ENCODE data around the gene CCR4. TPM values are rescaled to one million over a fixed set of nuclear protein-coding genes. Genes with fewer than 3 reads are reported as not detected.

Gene CCR4
- polyA plus RNA-seq, 2 donors, result 0.06 to 0.13 TPM

DNA sequence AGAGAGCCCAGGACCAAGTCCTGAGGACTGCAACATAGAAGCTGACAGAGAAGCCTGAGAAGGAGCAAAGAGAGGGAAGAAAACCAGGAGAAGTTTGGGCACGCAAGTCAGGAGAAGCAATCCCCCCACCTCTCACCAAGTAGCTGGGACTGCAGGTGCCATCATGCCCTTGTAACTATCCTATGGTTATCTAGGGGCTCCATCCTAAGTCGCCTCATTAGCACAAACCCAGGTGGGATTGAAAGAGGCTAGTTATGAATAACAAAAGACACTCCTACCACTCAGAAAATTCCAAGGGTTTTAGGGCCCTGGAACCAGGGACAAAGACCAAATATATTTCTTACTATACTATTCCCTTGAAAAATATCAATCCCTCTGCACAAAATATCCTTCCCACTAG, 53.5 kb downstream of the CCR4 start:
- H3K9me3 ChIP-seq (ENCODE audit: control insufficient read depth in 2 of 2, insufficient read depth in 1 of 2, low read depth in 1 of 2, low read length in 1 of 2), result no peaks in the 10 kb centered on the region
- no peaks in the 10 kb centered on the region for H3K4me1 ChIP-seq (ENCODE audit: control insufficient read depth in 2 of 2, insufficient read depth in 2 of 2, low read length in 1 of 2)
- H3K4me3 ChIP-seq (ENCODE audit: low read depth in 1 of 2, low read length in 2 of 2), result no peak overlapping the region
- no peaks in the 10 kb centered on the region for H3K27me3 ChIP-seq (ENCODE audit: control insufficient read depth in 1 of 2, insufficient read depth in 2 of 2, low read length in 2 of 2)
- H3K36me3 ChIP-seq (ENCODE audit: control insufficient read depth in 2 of 2, insufficient read depth in 2 of 2, low read length in 1 of 2), result peaks cover 4 to 10% of the 10 kb centered on the region in 2 donors
- no peak overlapping the region for H3K27ac ChIP-seq (ENCODE audit: low read depth in 2 of 2, low read length in 1 of 2)
- WGBS, 2 donors, result 100% methylated on average over 2 of the region's 2 CpGs

Other genes with a start within 250 kb of the CCR4 start
- not detected for gene TRIM71, start 133.6 kb upstream of the CCR4 start, polyA plus RNA-seq
- gene GLB1, start 145.5 kb downstream of the CCR4 start, polyA plus RNA-seq, result 10 to 100 TPM in 1 of 2 donors, 1 to 10 TPM in 1; 4.2 to 10.6 TPM
- gene TMPPE, start 145.5 kb downstream of the CCR4 start, polyA plus RNA-seq, result under 1 TPM; 0.40 to 0.73 TPM
- gene CRTAP, start 162.4 kb downstream of the CCR4 start, polyA plus RNA-seq, result 10 to 100 TPM; 18.1 to 49.0 TPM

Measured in esophagus (tissue), 2 donors.